K562 (cell line): ENCODE data around the gene FMO3. TPM values are rescaled to one million over a fixed set of nuclear protein-coding genes. Genes with fewer than 3 reads are reported as not detected.

Experiments used
- ATAC-seq: fragments of 200-7000 bp; cut with Tn5 transposase; 3 replicates; pipeline ENCODE4 v1.9.1; 2020; ENCODE audit warnings: moderate library complexity
- BruUV-seq: library from RNA; stranded (reverse); fragments of 400-500 nt; replicated peaks from 2 replicates; lab custom pipeline; 2021; lab: Mats Ljungman, UMichigan
- CTCF ChIA-PET: fragments of 300-600 bp; formaldehyde crosslinking; extraction: SDS; loops from one replicate; lab custom pipeline; 2021; ENCODE audit warnings: low intra/inter-chr PET ratio; lab: Yijun Ruan, JAX
- POLR2A ChIA-PET: fragments of 300-600, 350-650 bp; sonication (Branson Sonifier 250); formaldehyde crosslinking; extraction: SDS; loops from one replicate; lab custom pipeline; 2021; ENCODE audit warnings: antibody characterized with exemption, inconsistent platforms; lab: Yijun Ruan, JAX
- DNase-seq, 4 experiments: peaks; one replicate each; pipeline versions ENCODE4 v3.0.0 to v3.0.0-alpha.2; 2011 to 2018; ENCODE audit warnings: low spot score in 3 of 4, mixed read lengths in 3 of 4; ENCODE audit errors: extremely low read depth in 1 of 4
- FAIRE-seq: peaks from 2 replicates; lab custom pipeline; 2011; peaks lifted over from hg19 to GRCh38; lab: Jason Lieb, UNC
- H2AFZ ChIP-seq: 2 replicates; pipeline ENCODE4 v1.6.0; 2011; ENCODE audit warnings: low read depth, low read length, control low read depth, inconsistent platforms
- H3K27ac ChIP-seq: fragments of 200-600 bp; 3 replicates; pipeline ENCODE4 v1.8.0; 2011; ENCODE audit warnings: low read depth, mild to moderate bottlenecking, control low read depth, inconsistent platforms, low read length, moderate library complexity, mixed read lengths; ENCODE audit errors: extremely low read depth
- H3K27me3 ChIP-seq, 2 experiments: fragments of 300-600 bp in 1 of 2; 2 replicates in 1 of 2; 3 replicates in 1 of 2; pipeline versions ENCODE4 v1.6.0 to v1.8.0; 2011; ENCODE audit warnings: inconsistent platforms in 2 of 2, low read length in 2 of 2, mild to moderate bottlenecking in 1 of 2, mixed read lengths in 1 of 2, moderate library complexity in 1 of 2; ENCODE audit not compliant: control insufficient read depth in 2 of 2, insufficient read depth in 2 of 2
- H3K36me3 ChIP-seq: fragments of 300-600 bp; 3 replicates; pipeline ENCODE4 v1.8.0; 2011; ENCODE audit warnings: mild to moderate bottlenecking, low read length, inconsistent platforms; ENCODE audit not compliant: control insufficient read depth, insufficient read depth
- H3K4me1 ChIP-seq, 2 experiments: fragments of 200-600 bp in 1 of 2; replicated peaks in 1 of 2; 2 replicates in 1 of 2; 3 replicates in 1 of 2; pipeline versions ENCODE4 v1.5.1 to v1.8.0; 2011; ENCODE audit warnings: inconsistent platforms in 2 of 2, low read length in 2 of 2, mild to moderate bottlenecking in 1 of 2, mixed read lengths in 1 of 2, moderate library complexity in 1 of 2; ENCODE audit not compliant: control insufficient read depth in 2 of 2, insufficient read depth in 2 of 2
- H3K4me2 ChIP-seq: 2 replicates; pipeline ENCODE4 v1.6.1; 2011; ENCODE audit warnings: low read length, control low read depth, inconsistent platforms, mixed read lengths; ENCODE audit not compliant: insufficient read depth
- H3K4me3 ChIP-seq: fragments of 200-600 bp; sonication (generic), shearing (Covaris generic); 2 replicates; pipeline ENCODE4 v1.5.1; 2016; ENCODE audit warnings: control low read depth, inconsistent platforms
- H3K79me2 ChIP-seq: fragments of 200-600 bp; 3 replicates; pipeline ENCODE4 v1.8.0; 2011; ENCODE audit warnings: low read length, inconsistent platforms; ENCODE audit not compliant: control insufficient read depth, insufficient read depth
- H3K9ac ChIP-seq, 2 experiments: 2 replicates each; pipeline versions ENCODE4 v1.6.0 to v1.6.1; 2011; ENCODE audit warnings: low read depth in 2 of 2, low read length in 2 of 2, control low read depth in 1 of 2, inconsistent platforms in 1 of 2, mild to moderate bottlenecking in 1 of 2, mixed read lengths in 1 of 2; ENCODE audit not compliant: insufficient read depth in 1 of 2
- H3K9me1 ChIP-seq: one replicate; pipeline ENCODE4 v1.6.0; 2011; ENCODE audit warnings: inconsistent platforms, mild to moderate bottlenecking, low read length, moderate library complexity; ENCODE audit not compliant: control insufficient read depth, insufficient read depth
- H3K9me3 ChIP-seq: replicated peaks from 2 replicates; pipeline ENCODE4 v1.5.1; 2011; ENCODE audit warnings: low read depth, low read length, inconsistent platforms; ENCODE audit not compliant: control insufficient read depth, insufficient read depth
- H4K20me1 ChIP-seq: replicated peaks from 2 replicates; pipeline ENCODE4 v1.6.1; 2011; ENCODE audit warnings: low read length, inconsistent platforms, mixed read lengths; ENCODE audit not compliant: control insufficient read depth, insufficient read depth
- ELF4 ChIP-seq: fragments of 450-650 bp; formaldehyde crosslinking; IDR thresholded peaks from 2 replicates; pipeline ENCODE4 v1.4.0; 2022; ENCODE audit warnings: missing genetic modification characterization
- STAT6 ChIP-seq: sonication (generic); formaldehyde crosslinking; IDR thresholded peaks from 2 replicates; pipeline ENCODE4 v1.8.1; 2023; ENCODE audit warnings: mild to moderate bottlenecking, missing genetic modification reagents
- THRA ChIP-seq: fragments of 450-650 bp; IDR thresholded peaks from 2 replicates; pipeline ENCODE4 v1.6.1; 2017; ENCODE audit warnings: mild to moderate bottlenecking, moderate library complexity
- XRCC5 ChIP-seq: fragments of 200-400 bp; formaldehyde crosslinking; IDR thresholded peaks from 2 replicates; pipeline ENCODE4 v1.6.1; 2017; ENCODE audit warnings: low read depth, mild to moderate bottlenecking, low read length
- ZNF175 ChIP-seq: fragments of 200-800 bp; sonication (Bioruptor generic); IDR thresholded peaks from 2 replicates; pipeline ENCODE4 v1.6.1; 2016; ENCODE audit warnings: low read depth, mild to moderate bottlenecking, missing genetic modification characterization, missing compliant biosample characterization
- ZNF696 ChIP-seq: fragments of 250-450 bp; sonication (Bioruptor Pico); conservative IDR thresholded peaks from 2 replicates; pipeline ENCODE4 v1.4.0; 2020; ENCODE audit warnings: mild to moderate bottlenecking, moderate library complexity
- ZNF76 ChIP-seq: fragments of 250-450 bp; sonication (Bioruptor Pico); IDR thresholded peaks from 2 replicates; pipeline ENCODE4 v1.4.0; 2020; ENCODE audit warnings: mild to moderate bottlenecking, moderate library complexity, borderline replicate concordance
- ZNF79 ChIP-seq: fragments of 250-450 bp; sonication (Bioruptor Pico); IDR thresholded peaks from 2 replicates; pipeline ENCODE4 v1.4.0; 2020; ENCODE audit warnings: low read depth, mild to moderate bottlenecking, moderate library complexity
- WGBS: fragments of 100-300 bp; shearing (Covaris generic); methylation state at CpG from one replicate; pipeline ENCODE4 v1.1.6; 2016; ENCODE audit warnings: low coverage, mixed read lengths; ENCODE audit not compliant: insufficient coverage; ENCODE audit errors: missing lambda C conversion rate; 5-methylcytosine and 5-hydroxymethylcytosine counted together
- in situ Hi-C: fragments of 300-500 bp; cut with MboI; formaldehyde crosslinking; loops from 4 replicates; pipeline ENCODE4 v1.15.0; 2018; ENCODE audit warnings: inconsistent platforms, mixed read lengths
- intact Hi-C: fragments of 100-400 bp; cut with micrococcal nuclease; formaldehyde crosslinking; loops from 2 replicates; pipeline ENCODE4 v1.14.2; 2022
- polyA plus RNA-seq, 8 experiments: library from polyadenylated mRNA; depleted of rRNA in 4 of 8; stranded (reverse) in 5 of 8; unstranded in 3 of 8; fragments of >200 nt; fragmentation: Nextera tagmentation in 2 of 8; fragmentation: Illumina TruSeq in 1 of 8; extraction: Ambion mirVana in 2 of 8; extraction: Trizol in 1 of 8; gene quantifications; 2 replicates each; pipeline versions ENCODE4 v1.2.1 to v1.2.3, GENCODE V29; 2011 to 2014; ENCODE audit warnings: inconsistent platforms in 1 of 8, missing spikeins in 1 of 8
- total RNA-seq, 7 experiments: library from RNA; depleted of rRNA in 6 of 7; stranded (reverse); fragments of >200 nt in 6 of 7; fragmentation: Illumina TruSeq in 2 of 7; extraction: Trizol in 2 of 7; gene quantifications; 2 replicates each; pipeline versions ENCODE4 v1.2.1 to v1.2.3, GENCODE V29; 2011 to 2021; ENCODE audit warnings: low replicate concordance in 1 of 7

FMO3 gene
- total and polyA plus RNA-seq, 9 of the 15 experiments (the other 6 are each of a cell fraction or from before 2014, with no cell fraction given): not detected

- H3K79me2 ChIP-seq: no peaks in the 10 kb centered on the region
- TF ChIP-seq STAT6 (CRISPR knock-in tag) (no peak), ZNF79 (CRISPR knock-in tag) (no peak), ZNF76 (CRISPR knock-in tag) (no peak), ELF4 (CRISPR knock-in tag) (no peak), THRA (no peak), ZNF175 (CRISPR knock-in tag) (no peak), ZNF696 (no peak), XRCC5 (no peak)
- TF ChIP-seq, all 486 proteins: peak for 0
- Histone ChIP-seq H3K36me3 (no peaks in the 10 kb centered on the region), H4K20me1 (no peaks in the 10 kb centered on the region), H2AFZ (no peak overlapping the region), H3K9me1 (no peaks in the 10 kb centered on the region), H3K4me2 (no peak overlapping the region), H3K9ac (no peak overlapping the region), H3K27ac (no peak overlapping the region), H3K4me3 (no peak overlapping the region), H3K9me3 (peaks cover 1% of the 10 kb centered on the region; the same call in 1 of the 2 replicates), H3K4me1 (no peaks in the 10 kb centered on the region), H3K27me3 (no peaks in the 10 kb centered on the region)
- DNase-seq: no peak
- intact Hi-C loops (no loop called here), in situ Hi-C loops (no loop called here)
- no TSS peak for BruUV-seq
- FAIRE-seq: no peak
- ATAC-seq: no peak
- ChIA-PET POLR2A (no interaction called here), CTCF (no interaction called here)
- 0% methylated on average over 2 of the region's 2 CpGs for WGBS
Observed at GRCh38 chr1:171048014-171048413, 42.7 kb upstream of the FMO3 start.
